Choroid plexus epithelial cell (primary cell): ENCODE measurements around the gene TMEM141.

Source experiments
- DNase-seq: peaks from one replicate; pipeline ENCODE4 v3.0.0-alpha.2; 2010; ENCODE audit warnings: low read depth
- H3K4me3 ChIP-seq: 2 replicates; pipeline ENCODE4 v1.5.1; 2011; ENCODE audit warnings: low read depth, mild to moderate bottlenecking, control low read depth, low read length, moderate library complexity
- TF ChIP-seq, protein P1 (sequence below): conservative IDR thresholded peaks from 2 replicates; pipeline ENCODE4 v1.5.1; 2011; ENCODE audit warnings: low read depth, mild to moderate bottlenecking, control low read depth, inconsistent platforms, low read length, moderate library complexity

Gene TMEM141

DNA sequence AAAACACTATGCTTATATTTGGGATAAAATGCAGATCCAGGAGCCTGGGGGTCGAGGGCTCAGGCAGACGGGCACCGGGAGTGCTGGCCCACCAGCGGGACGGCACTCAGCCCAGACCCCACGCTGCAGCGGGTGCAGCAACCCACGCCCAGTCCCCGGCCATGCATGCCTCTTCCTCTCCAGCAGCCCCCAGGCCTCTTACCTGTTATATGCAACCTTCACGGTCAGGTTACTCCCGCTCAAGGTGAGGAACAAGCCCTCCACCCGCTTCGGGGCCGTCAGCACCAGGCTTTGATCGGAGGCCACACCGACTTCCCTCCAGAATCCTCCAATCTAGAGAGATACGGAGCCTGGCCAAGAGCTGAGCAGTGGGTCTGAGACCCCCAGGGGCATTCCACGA is 34.3 kb upstream of the TMEM141 start:
- TF ChIP-seq, protein P1, sequence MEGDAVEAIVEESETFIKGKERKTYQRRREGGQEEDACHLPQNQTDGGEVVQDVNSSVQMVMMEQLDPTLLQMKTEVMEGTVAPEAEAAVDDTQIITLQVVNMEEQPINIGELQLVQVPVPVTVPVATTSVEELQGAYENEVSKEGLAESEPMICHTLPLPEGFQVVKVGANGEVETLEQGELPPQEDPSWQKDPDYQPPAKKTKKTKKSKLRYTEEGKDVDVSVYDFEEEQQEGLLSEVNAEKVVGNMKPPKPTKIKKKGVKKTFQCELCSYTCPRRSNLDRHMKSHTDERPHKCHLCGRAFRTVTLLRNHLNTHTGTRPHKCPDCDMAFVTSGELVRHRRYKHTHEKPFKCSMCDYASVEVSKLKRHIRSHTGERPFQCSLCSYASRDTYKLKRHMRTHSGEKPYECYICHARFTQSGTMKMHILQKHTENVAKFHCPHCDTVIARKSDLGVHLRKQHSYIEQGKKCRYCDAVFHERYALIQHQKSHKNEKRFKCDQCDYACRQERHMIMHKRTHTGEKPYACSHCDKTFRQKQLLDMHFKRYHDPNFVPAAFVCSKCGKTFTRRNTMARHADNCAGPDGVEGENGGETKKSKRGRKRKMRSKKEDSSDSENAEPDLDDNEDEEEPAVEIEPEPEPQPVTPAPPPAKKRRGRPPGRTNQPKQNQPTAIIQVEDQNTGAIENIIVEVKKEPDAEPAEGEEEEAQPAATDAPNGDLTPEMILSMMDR = no peak
- no peak overlapping the region for H3K4me3 ChIP-seq
- DNase-seq = no peak

DNA sequence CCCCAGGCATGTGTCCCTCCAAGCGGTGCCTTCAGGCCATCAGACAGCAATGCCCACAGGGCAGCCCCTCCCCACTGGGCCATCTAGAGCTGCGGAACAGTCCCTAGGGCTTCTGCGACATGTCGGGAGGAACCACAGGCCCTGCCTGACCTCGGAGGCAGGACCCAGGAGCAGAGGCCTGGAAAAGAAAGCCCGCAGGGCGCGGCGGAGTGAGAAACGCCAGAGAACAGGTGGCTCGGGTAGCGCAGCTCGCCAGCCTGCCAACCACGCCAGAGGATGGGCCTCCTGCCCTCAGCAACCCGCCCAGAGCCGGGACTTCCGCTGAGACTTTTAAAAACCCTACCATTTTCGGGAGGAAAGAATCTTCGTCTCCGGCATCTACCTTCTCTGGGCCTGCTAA is 33.8 kb upstream of the TMEM141 start:
- TF ChIP-seq, protein P1 = no peak
- no peak for DNase-seq
- no peak overlapping the region for H3K4me3 ChIP-seq

DNA sequence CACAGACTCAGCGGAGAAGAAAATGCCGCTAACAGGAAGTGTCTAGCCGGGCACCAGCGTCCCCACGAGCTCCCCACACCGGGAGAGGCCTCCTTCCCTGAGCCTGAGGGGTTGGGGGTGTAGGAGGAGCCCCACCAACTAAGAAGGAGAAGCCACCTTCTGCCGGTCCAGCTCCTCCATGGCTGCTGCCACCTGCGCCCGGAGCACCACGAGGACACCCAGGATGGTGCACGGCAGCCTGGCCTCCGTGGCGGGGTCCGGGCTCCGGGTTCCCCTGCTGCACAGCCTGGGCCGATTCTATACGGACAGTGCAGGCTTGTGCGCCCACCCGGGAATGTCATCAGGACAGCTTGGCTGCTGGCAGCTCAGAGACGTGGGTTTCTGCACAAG is 33.4 kb upstream of the TMEM141 start:
- no peak for DNase-seq
- TF ChIP-seq, protein P1 = no peak
- no peak overlapping the region for H3K4me3 ChIP-seq

DNA sequence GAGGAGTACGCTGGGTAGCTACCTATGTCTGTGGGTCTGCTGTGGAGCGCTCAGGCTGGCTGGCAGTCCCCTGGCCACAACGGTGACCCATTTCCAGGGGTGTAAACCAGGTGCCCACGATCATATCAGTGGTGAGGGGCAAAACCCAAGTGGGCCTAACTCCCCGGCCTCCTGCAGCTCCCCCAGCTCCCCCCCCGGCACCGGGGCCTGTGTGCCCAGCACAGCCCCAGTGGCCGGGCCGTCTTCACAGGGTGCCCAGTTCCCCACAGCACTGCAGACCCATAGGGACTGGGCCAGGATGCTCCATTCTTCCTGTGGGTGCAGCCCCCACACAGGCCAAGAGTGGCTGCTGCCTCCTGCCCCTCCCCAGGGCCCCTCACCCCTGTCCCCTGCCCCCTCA is 32.1 kb upstream of the TMEM141 start:
- DNase-seq = no peak
- H3K4me3 ChIP-seq = no peak overlapping the region
- TF ChIP-seq, protein P1 = no peak

DNA sequence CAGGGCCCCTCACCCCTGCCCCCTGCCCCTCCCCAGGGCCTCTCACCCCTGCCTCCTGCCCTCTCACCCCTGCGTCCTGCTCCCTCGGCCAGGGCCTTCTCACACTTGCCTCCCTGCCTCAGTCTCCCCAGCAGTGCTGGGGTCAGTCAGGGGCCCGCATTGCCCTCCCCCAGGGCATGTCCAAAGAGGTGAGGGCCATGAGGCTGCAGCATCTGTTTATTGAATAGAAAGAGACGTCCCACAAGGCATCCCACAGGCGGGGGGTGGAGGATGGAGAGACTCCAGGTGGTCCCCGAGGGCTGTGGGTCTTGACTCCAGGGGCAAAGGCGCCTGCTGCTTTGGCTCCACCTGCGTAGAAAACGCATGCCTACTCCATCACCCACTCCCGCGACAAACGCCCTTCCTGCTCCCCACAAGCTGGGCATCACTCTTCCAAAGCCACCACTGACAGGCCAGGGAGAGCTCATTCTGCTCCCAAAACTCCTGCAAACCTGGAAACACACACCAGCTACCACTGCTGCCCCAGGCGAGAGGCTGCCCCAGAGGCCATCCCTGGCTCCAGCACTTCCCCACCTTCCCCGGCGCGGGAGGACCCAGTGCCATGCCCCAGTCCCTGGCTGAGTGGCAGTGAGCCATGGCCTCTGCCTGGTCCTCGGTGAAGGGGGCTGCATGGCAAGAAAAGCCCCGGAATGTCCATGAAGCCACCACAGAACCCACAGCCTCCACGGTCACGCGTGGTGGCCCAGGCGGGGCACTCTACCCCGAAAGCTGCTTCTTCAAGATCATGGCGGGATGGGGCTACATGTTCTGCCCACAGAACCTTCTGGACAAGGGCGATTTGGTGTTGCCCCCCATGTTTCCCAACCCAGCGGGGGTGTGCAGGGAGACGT is 31.5 kb upstream of the TMEM141 start:
- TF ChIP-seq, protein P1 = no peak
- DNase-seq = no peak

DNA sequence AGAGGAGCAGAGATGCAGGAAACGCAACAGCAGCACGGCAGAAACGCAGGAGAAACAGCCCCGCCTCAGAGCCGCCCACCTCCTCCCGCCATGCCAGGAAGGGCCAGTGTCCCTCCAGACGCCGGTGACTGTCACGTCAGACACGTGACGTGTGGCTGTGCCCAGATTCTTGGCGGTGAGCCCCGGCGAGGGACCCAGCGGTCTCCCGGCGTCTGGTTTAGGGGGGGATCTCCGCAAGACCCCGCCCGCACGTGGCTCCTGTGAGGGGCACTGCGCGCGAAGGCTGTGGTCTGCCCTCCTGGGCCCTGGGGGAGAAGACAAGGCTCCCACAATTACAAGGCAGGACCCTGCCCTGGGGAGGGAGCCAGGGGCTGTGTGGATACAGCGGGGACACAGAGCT is 30.7 kb upstream of the TMEM141 start:
- H3K4me3 ChIP-seq = no peak overlapping the region
- TF ChIP-seq, protein P1 = no peak
- DNase-seq = no peak

More for the DNA sequence above, 31.5 kb upstream of the TMEM141 start:
- H3K4me3 ChIP-seq = no peak overlapping the region
